Tibial artery (tissue), 4 donors: ENCODE data around the gene SH2D5.

Experiments used
- DNase-seq, 2 donors: peaks; one replicate each; pipeline ENCODE4 v3.0.0-alpha.2; 2019
- H3K27ac ChIP-seq, 2 donors: fragments of 200-600 bp; sonication (generic) in 1 of 2; 1 replicate in 1 of 2; 2 replicates in 1 of 2; pipeline ENCODE4 v1.5.1; 2018 to 2019; ENCODE audit warnings: mild to moderate bottlenecking in 1 of 2
- H3K27me3 ChIP-seq, 2 donors: fragments of 200-600 bp; sonication (generic) in 1 of 2; one replicate each; pipeline versions ENCODE4 v1.5.1 to v1.6.0; 2016 to 2019
- H3K36me3 ChIP-seq, 3 donors: fragments of 200-600 bp; sonication (generic) in 2 of 3; one replicate each; pipeline ENCODE4 v1.5.1; 2016 to 2019; ENCODE audit warnings: mild to moderate bottlenecking in 2 of 3
- H3K4me1 ChIP-seq, 4 donors: fragments of 200-600 bp; sonication (generic) in 2 of 4; 1 replicate in 3 of 4; 2 replicates in 1 of 4; pipeline ENCODE4 v1.5.1; 2016 to 2019
- H3K4me3 ChIP-seq, 2 donors: fragments of 200-600 bp; sonication (generic) in 1 of 2; 1 replicate in 1 of 2; 2 replicates in 1 of 2; pipeline ENCODE4 v1.5.1; 2018 to 2019; ENCODE audit warnings: mild to moderate bottlenecking in 2 of 2
- H3K9me3 ChIP-seq, 3 donors: fragments of 200-600 bp; sonication (generic) in 1 of 3; one replicate each; pipeline ENCODE4 v1.5.1; 2016 to 2019
- CTCF ChIP-seq, 2 experiments: fragments of 200-600 bp in 1 of 2; fragments of 450-650 bp in 1 of 2; IDR thresholded peaks; one replicate each; pipeline ENCODE4 v1.5.1; 2017 to 2019; ENCODE audit warnings: antibody characterized with exemption in 2 of 2, mild to moderate bottlenecking in 1 of 2, moderate library complexity in 1 of 2
- intact Hi-C: fragments of 100-400 bp; cut with DNase I; formaldehyde crosslinking; loops from one replicate; pipeline ENCODE4 v1.15.0; 2023; ENCODE audit warnings: low total_unique reads

SH2D5 gene

GRCh38 chr1:20699558-20699957 lies 32.9 kb downstream of the SH2D5 start:
- Histone ChIP-seq H3K27ac (no peak overlapping the region), H3K36me3 (no peaks in the 10 kb centered on the region), H3K27me3 (no peaks in the 10 kb centered on the region), H3K4me3 (no peak overlapping the region), H3K9me3 (no peaks in the 10 kb centered on the region), H3K4me1 (peaks cover 0 to 12% (median 10%) of the 10 kb centered on the region in 4 donors)
- DNase-seq, result no peak
- no peak for TF ChIP-seq CTCF (IDR thresholded peaks at IDR 0.05)
- intact Hi-C loops, result no loop called here

- DNase-seq, result no peak
- intact Hi-C loops, result no loop called here
Measured at GRCh38 chr1:20698195-20698910, 34.1 kb downstream of the SH2D5 start.

DNA sequence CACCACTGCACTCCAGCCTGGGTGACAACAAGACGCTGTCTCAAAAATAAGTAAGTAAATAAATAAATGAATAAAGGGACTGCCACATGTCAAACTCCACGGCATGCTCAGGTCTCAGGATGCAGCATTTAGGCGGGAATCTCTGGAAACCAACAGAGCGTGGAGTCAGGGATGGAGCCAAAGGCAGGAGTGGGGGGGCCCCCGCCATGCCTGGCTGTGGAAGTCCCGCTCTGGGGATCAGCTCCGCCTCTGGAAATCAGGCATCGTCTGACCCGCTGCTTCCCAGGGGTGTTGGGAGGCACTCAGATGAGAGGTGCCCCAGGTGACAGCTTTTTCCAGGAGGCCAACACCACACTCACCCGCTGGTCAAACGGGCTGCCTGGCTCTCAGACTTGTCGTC lies 34.9 kb downstream of the SH2D5 start:
- intact Hi-C loops, result loop anchor here (2.0 kb wide), 2 partner anchors 35 to 497 kb away; partner anchors contain the start of gene SH2D5
- no peaks in the 10 kb centered on the region for H3K9me3 ChIP-seq

More at GRCh38 chr1:20698195-20698910, 34.1 kb downstream of the SH2D5 start:
- Histone ChIP-seq H3K27me3 (no peaks in the 10 kb centered on the region), H3K4me1 (peaks cover 0 to 12% (median 10%) of the 10 kb centered on the region in 4 donors), H3K9me3 (no peaks in the 10 kb centered on the region), H3K36me3 (no peaks in the 10 kb centered on the region), H3K27ac (no peak overlapping the region), H3K4me3 (no peak overlapping the region)
- no peak for TF ChIP-seq CTCF (IDR thresholded peaks at IDR 0.05)

DNA sequence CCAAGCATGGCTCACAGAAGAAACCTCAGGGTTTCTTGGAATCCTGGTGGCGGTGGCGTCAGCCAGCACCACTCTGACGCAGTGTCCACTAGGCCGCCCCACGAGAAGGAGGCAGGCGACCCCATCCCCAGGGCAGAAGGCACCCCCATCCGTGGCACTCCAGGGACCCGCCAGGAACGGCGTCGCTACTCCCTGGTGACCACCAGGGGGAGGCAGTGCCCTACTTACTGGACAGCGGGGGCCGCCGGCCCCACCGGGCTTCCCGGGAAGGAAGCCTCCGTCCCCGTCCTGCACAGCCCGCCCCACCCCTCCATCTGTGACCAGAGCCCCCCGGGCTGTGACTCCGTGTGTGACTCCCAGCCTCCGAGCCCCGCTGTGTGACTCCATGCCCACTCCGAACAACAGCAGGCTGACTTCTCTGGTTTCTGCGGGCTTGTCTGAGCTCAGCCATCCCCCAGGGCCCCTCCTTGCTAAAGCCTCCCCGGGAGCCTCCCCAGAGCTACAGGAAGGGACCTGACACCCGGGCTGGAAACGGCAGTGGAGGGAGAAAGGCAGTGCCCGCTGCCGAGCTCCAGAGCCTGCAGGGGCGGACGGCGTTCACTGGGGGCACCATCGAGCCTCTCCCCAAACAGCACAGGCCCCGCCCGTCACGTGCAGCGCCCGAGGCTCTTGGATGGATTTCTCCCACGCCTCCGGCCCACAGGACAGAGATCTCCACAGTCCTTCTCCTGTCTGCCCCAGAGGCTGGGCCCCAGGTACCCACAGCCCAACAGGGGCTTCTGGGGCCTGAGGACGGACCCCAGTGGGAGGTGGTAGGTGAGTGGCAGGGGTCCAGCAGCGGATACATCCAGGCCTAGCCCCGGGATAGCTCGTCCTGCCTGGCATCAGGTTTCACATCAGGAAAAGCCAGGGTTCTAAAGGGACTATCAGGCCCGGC lies 35.8 kb downstream of the SH2D5 start:
- intact Hi-C loops, result loop anchor here (2.0 kb wide), 2 partner anchors 36 to 498 kb away; partner anchors contain the start of gene SH2D5
- Histone ChIP-seq H3K4me1 (peaks cover 0 to 12% (median 10%) of the 10 kb centered on the region in 4 donors), H3K9me3 (no peaks in the 10 kb centered on the region), H3K27me3 (no peaks in the 10 kb centered on the region), H3K27ac (peak overlapping the region; percentile 82 to 84), H3K4me3 (peak overlapping the region; percentile 57 to 74), H3K36me3 (no peaks in the 10 kb centered on the region)
- DNase-seq, result peak; percentile 88 to 92
- TF ChIP-seq CTCF (IDR thresholded peaks at IDR 0.05), result peak; percentile 84 to 86

More for the DNA sequence above, 34.9 kb downstream of the SH2D5 start:
- Histone ChIP-seq H3K4me3 (no peak overlapping the region), H3K27me3 (no peaks in the 10 kb centered on the region), H3K27ac (peak overlapping the region; percentile 82 to 84), H3K4me1 (peaks cover 0 to 12% (median 10%) of the 10 kb centered on the region in 4 donors), H3K36me3 (no peaks in the 10 kb centered on the region)
- no peak for DNase-seq
- no peak for TF ChIP-seq CTCF (IDR thresholded peaks at IDR 0.05)

DNA sequence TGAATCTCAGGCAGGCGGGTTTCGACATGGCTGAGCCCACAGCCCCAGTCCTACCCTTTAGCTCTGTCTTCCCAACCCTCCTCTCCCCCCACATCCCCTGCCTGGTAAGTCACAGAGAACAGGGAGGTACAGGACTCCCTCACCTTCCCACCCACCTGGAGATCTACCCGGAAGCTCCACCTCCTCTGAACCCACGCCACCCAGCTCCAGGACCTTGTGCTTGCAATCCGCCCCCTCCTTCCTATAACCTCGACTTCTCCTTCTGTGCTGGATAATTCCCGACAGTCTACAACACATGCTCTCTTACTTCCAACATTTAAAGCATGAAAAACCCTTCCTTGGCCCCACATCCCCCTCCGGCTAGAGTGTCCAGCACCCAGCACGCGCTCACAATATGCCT lies 37.0 kb downstream of the SH2D5 start:
- intact Hi-C loops, result no loop called here
- no peaks in the 10 kb centered on the region for H3K9me3 ChIP-seq

More for the DNA sequence above, 37.0 kb downstream of the SH2D5 start:
- no peaks in the 10 kb centered on the region for H3K36me3 ChIP-seq
- no peak for DNase-seq
- peaks cover 0 to 12% (median 10%) of the 10 kb centered on the region in 4 donors for H3K4me1 ChIP-seq
- no peak overlapping the region for H3K4me3 ChIP-seq
- no peaks in the 10 kb centered on the region for H3K27me3 ChIP-seq
- H3K27ac ChIP-seq, result no peak overlapping the region
- TF ChIP-seq CTCF (IDR thresholded peaks at IDR 0.05), result no peak
